Measurements from ENCODE around the gene TNFRSF17. TPM values are rescaled to one million over a fixed set of nuclear protein-coding genes. Genes with fewer than 3 reads are reported as not detected.
"Not testable (repeated sequence)": the region's sequence is repeated elsewhere in the genome, so short reads cannot be mapped to it uniquely, and the experiment has no call there.

Gene TNFRSF17
- total RNA-seq, 1 donor from 2014 or later = not detected

- not testable (repeated sequence) for H3K36me3 Mint-ChIP-seq; H3K36me3 ChIP-seq; H3K79me2 ChIP-seq (ENCODE audit: low read depth); H3K9me3 ChIP-seq (ENCODE audit: low read depth); H3K4me3 Mint-ChIP-seq; H3K27me3 Mint-ChIP-seq (ENCODE audit: insufficient read depth, low read depth); H3K27ac ChIP-seq; H3K27ac Mint-ChIP-seq; H3K4me3 ChIP-seq; H3K4me1 Mint-ChIP-seq; H3K9ac ChIP-seq; H3F3A ChIP-seq (ENCODE audit: low read depth); H3K27me3 ChIP-seq; H3K9me3 Mint-ChIP-seq; H3K4me2 ChIP-seq; H3K4me1 ChIP-seq; H2AFZ ChIP-seq (replicated peaks); H4K20me1 ChIP-seq (ENCODE audit: low read depth); DNase-seq (ENCODE audit: low spot score)
Measured at GRCh38 chr16:11941945-11942344, 23.1 kb upstream of the TNFRSF17 start, which contains the start of gene NPIPB2. Gene NPIPB2 (minus strand): TSS chr16:11942045. CDS start chr16:11942045, 0 bp downstream.

GRCh38 chr16:11946433-11946832, 18.6 kb upstream of the TNFRSF17 start:
- no peak overlapping the region for H3K4me2 ChIP-seq
- Mint-ChIP-seq H3K27me3 (ENCODE audit: insufficient read depth, low read depth) (peaks cover 2% of the 10 kb centered on the region), H3K9me3 (no peaks in the 10 kb centered on the region), H3K36me3 (no peaks in the 10 kb centered on the region), H3K4me1 (no peaks in the 10 kb centered on the region), H3K4me3 (no peak overlapping the region), H3K27ac (no peak overlapping the region)
- H3K4me1 ChIP-seq = peaks cover 9% of the 10 kb centered on the region
- no peaks in the 10 kb centered on the region for H4K20me1 ChIP-seq (ENCODE audit: low read depth)
- H2AFZ ChIP-seq (replicated peaks) = no peak overlapping the region
- no peak overlapping the region for H3K27ac ChIP-seq
- H3K9ac ChIP-seq = no peak overlapping the region
- no peak overlapping the region for H3K4me3 ChIP-seq
- H3K27me3 ChIP-seq = no peaks in the 10 kb centered on the region
- H3K79me2 ChIP-seq (ENCODE audit: low read depth) = no peaks in the 10 kb centered on the region
- DNase-seq (ENCODE audit: low spot score) = no peak
- peaks cover 9% of the 10 kb centered on the region for H3F3A ChIP-seq (ENCODE audit: low read depth)
- no peaks in the 10 kb centered on the region for H3K9me3 ChIP-seq (ENCODE audit: low read depth)
- no peaks in the 10 kb centered on the region for H3K36me3 ChIP-seq
- TF ChIP-seq EZH2phosphoT487 (IDR thresholded peaks at IDR 0.05) (no peak), CTCF (IDR thresholded peaks at IDR 0.05) (no peak), EZH2 (IDR thresholded peaks at IDR 0.05) (no peak)

- Histone ChIP-seq H3F3A (ENCODE audit: low read depth) (peaks cover 9% of the 10 kb centered on the region), H2AFZ (replicated peaks) (no peak overlapping the region), H3K9me3 (ENCODE audit: low read depth) (no peaks in the 10 kb centered on the region), H3K4me3 (no peak overlapping the region), H3K79me2 (ENCODE audit: low read depth) (no peaks in the 10 kb centered on the region), H4K20me1 (ENCODE audit: low read depth) (no peaks in the 10 kb centered on the region), H3K4me1 (peaks cover 9% of the 10 kb centered on the region), H3K36me3 (no peaks in the 10 kb centered on the region), H3K27me3 (no peaks in the 10 kb centered on the region), H3K4me2 (no peak overlapping the region), H3K27ac (no peak overlapping the region), H3K9ac (no peak overlapping the region)
- Mint-ChIP-seq H3K36me3 (no peaks in the 10 kb centered on the region), H3K27me3 (ENCODE audit: insufficient read depth, low read depth) (peaks cover 2% of the 10 kb centered on the region), H3K4me3 (no peak overlapping the region), H3K4me1 (no peaks in the 10 kb centered on the region), H3K9me3 (no peaks in the 10 kb centered on the region), H3K27ac (no peak overlapping the region)
- TF ChIP-seq EZH2 (IDR thresholded peaks at IDR 0.05) = no peak
- TF ChIP-seq EZH2phosphoT487 (IDR thresholded peaks at IDR 0.05) = no peak
- no peak for TF ChIP-seq CTCF (IDR thresholded peaks at IDR 0.05)
- DNase-seq (ENCODE audit: low spot score) = no peak
Measured at GRCh38 chr16:11948819-11949218, 16.2 kb upstream of the TNFRSF17 start.

DNA sequence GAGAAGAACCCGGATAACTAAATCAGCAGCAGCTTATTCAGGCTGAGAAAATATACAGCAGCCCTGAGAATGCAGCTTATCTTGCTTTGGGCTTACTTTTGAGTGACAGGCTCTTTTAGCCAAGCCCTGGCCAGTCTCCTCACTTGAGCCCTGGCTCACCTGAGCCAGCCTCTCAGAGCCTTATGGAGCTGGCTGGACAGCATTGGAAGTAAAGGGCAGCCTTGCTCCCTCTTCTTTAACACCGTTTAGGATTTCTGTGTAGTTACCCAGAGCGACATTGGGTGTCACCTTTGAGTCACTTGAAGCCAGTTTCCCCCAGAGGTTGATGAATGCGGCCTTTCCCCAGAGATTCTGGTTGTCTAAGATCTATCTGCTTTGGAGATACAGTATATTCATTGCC, 15.5 kb upstream of the TNFRSF17 start:
- DNase-seq (ENCODE audit: low spot score) = peak; percentile 75
- H3K27me3 Mint-ChIP-seq (ENCODE audit: insufficient read depth, low read depth) = peaks cover 2% of the 10 kb centered on the region
- no peaks in the 10 kb centered on the region for H3K36me3 Mint-ChIP-seq
- Histone ChIP-seq H3K4me3 (no peak overlapping the region), H3K4me2 (no peak overlapping the region), H3K27ac (no peak overlapping the region), H2AFZ (replicated peaks) (no peak overlapping the region), H3K36me3 (no peaks in the 10 kb centered on the region), H4K20me1 (ENCODE audit: low read depth) (no peaks in the 10 kb centered on the region), H3K27me3 (no peaks in the 10 kb centered on the region), H3F3A (ENCODE audit: low read depth) (peaks cover 9% of the 10 kb centered on the region), H3K4me1 (peaks cover 9% of the 10 kb centered on the region), H3K9ac (no peak overlapping the region), H3K79me2 (ENCODE audit: low read depth) (no peaks in the 10 kb centered on the region), H3K9me3 (ENCODE audit: low read depth) (no peaks in the 10 kb centered on the region)
- no peaks in the 10 kb centered on the region for H3K4me1 Mint-ChIP-seq
- no peaks in the 10 kb centered on the region for H3K9me3 Mint-ChIP-seq
- H3K4me3 Mint-ChIP-seq = no peak overlapping the region
- TF ChIP-seq CTCF (IDR thresholded peaks at IDR 0.05) = peak; percentile 56
- no peak for TF ChIP-seq EZH2 (IDR thresholded peaks at IDR 0.05)
- H3K27ac Mint-ChIP-seq = no peak overlapping the region
